ENCODE results near the gene ACP1.

ACP1 gene

DNA sequence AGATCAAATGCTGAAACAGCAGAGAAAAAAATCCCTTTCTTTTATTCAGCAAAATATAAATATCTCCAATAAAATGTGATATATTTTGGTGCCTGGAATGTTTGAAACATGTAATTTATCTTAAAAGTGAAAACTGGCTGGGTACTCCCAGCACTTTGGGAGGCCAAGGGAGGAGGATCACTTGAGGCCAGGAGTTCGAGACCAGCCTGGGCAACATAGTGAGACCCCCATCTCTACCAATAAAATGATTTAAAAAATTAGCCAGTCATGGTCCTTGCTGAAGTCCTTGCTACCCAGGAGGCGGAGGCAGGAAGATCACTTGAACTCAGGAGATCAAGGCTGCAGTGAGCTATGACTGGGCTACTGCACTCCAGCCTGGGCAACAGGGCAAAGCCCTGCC lies 9.6 kb upstream of the ACP1 start:
- FAIRE-seq = no peak
- TF ChIP-seq, protein P1, sequence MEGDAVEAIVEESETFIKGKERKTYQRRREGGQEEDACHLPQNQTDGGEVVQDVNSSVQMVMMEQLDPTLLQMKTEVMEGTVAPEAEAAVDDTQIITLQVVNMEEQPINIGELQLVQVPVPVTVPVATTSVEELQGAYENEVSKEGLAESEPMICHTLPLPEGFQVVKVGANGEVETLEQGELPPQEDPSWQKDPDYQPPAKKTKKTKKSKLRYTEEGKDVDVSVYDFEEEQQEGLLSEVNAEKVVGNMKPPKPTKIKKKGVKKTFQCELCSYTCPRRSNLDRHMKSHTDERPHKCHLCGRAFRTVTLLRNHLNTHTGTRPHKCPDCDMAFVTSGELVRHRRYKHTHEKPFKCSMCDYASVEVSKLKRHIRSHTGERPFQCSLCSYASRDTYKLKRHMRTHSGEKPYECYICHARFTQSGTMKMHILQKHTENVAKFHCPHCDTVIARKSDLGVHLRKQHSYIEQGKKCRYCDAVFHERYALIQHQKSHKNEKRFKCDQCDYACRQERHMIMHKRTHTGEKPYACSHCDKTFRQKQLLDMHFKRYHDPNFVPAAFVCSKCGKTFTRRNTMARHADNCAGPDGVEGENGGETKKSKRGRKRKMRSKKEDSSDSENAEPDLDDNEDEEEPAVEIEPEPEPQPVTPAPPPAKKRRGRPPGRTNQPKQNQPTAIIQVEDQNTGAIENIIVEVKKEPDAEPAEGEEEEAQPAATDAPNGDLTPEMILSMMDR (IDR thresholded peaks at IDR 0.05; ENCODE audit: insufficient read depth, missing control alignments) = no peak
- no peak for DNase-seq (ENCODE audit: insufficient read length, low spot score)

DNA sequence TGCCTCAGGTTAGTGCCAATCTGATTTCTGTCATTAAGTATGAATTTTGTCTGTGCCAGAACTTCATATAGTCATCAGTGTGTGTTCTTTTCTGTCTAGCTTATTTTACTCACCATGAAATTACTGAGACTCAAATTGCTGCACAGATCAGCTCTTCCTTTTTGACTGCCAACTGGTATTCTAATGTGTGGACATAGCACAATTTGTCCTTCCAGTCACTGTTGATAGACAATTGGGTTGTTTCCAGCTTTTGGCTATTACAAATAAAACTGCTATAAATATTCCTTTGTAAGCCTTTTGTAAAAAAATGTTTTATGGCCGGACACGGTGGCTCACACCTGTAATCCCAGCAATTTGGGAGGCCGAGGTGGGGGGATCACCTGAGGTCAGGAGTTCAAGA lies 8.7 kb upstream of the ACP1 start:
- FAIRE-seq (no peak), DNase-seq (ENCODE audit: insufficient read length, low spot score) (no peak)
- TF ChIP-seq, protein P1 (IDR thresholded peaks at IDR 0.05; ENCODE audit: insufficient read depth, missing control alignments) = no peak

DNA sequence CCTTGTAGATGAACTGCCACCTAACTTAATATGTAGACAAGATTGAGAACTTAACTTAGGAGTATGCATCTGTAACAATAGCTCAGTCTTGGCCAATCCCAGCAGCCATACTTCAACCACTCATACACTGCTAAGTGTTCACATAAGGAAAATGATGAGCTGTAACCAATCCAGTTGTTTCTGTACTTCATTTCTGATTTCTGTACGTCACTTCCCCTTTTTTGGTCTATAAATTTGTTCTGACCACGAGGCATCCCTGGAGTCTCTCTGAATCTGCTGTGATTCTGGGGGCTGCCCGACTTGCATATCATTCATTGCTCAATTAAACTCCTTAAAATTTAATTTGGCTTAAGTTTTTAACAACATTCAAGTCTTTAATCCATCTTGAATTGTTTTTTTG lies 7.3 kb upstream of the ACP1 start:
- FAIRE-seq (no peak), DNase-seq (ENCODE audit: insufficient read length, low spot score) (no peak)
- TF ChIP-seq, protein P1 (IDR thresholded peaks at IDR 0.05; ENCODE audit: insufficient read depth, missing control alignments) = no peak

DNA sequence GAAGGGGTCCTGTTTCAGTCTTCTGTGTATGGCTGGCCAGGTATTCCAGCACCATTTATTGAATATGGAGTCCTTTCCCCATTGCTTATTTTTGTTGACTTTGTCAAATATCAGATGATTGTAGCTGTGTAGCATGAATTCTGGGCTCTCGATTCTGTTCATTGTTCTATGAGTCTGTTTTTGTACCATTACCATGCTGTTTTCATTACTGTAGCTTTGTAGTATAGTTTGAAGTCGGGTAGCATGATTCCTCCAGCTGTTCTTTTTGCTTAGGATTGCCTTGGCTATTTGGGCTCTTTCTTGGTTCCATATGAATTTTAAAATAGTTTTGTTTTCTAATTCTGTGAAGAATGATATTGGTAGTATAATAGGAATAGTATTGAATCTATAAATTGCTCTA lies 6.9 kb upstream of the ACP1 start:
- no peak for FAIRE-seq
- DNase-seq (ENCODE audit: insufficient read length, low spot score) = no peak
- TF ChIP-seq, protein P1 (IDR thresholded peaks at IDR 0.05; ENCODE audit: insufficient read depth, missing control alignments) = no peak

DNA sequence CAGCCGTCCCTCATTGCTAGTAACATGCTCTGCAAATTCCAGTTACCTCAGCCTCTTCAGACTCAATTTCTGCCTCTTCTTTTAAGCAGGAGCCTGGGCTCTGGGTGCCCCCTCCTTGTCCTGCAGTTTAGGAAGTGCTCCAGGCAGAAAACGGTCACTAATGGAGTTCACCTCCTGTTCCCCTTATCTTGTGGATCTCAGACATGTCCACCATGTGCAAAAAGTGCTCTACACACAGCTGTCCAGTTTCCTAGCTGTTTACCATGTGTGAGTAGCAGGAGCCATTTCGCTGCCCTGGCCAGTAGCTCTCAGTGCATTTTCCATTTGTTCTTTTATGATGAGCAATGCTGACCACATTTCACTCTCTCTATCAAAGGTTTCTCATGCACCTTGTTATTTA lies 5.8 kb upstream of the ACP1 start:
- no peak for FAIRE-seq
- DNase-seq (ENCODE audit: insufficient read length, low spot score) = no peak
- TF ChIP-seq, protein P1 (IDR thresholded peaks at IDR 0.05; ENCODE audit: insufficient read depth, missing control alignments) = no peak

DNA sequence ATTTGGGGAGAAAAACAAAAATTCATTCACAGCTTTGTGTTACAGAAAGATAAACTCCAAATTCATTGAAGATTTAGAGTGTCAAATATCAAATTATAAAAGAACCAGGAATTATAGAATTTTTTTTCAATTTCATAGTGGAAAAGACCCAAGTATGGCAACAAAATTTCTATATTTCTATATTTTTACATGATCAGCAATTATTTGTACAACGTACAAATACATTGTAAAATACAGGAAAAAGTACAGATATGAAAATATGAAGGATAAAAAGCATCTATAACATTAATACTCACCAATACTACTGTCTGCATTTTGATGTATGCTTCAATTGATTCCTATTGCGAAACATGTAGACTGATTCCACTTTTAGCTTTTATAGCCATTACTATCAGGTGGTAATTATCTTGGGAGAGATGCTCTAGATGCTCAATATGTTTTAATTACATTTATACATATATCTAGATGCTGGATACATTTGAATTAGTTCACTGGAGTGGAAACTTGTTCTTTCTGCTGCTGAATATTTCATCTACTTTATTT lies 4.9 kb upstream of the ACP1 start:
- TF ChIP-seq, protein P1 (IDR thresholded peaks at IDR 0.05; ENCODE audit: insufficient read depth, missing control alignments) = no peak
- no peak for FAIRE-seq
- DNase-seq (ENCODE audit: insufficient read length, low spot score) = no peak

DNA sequence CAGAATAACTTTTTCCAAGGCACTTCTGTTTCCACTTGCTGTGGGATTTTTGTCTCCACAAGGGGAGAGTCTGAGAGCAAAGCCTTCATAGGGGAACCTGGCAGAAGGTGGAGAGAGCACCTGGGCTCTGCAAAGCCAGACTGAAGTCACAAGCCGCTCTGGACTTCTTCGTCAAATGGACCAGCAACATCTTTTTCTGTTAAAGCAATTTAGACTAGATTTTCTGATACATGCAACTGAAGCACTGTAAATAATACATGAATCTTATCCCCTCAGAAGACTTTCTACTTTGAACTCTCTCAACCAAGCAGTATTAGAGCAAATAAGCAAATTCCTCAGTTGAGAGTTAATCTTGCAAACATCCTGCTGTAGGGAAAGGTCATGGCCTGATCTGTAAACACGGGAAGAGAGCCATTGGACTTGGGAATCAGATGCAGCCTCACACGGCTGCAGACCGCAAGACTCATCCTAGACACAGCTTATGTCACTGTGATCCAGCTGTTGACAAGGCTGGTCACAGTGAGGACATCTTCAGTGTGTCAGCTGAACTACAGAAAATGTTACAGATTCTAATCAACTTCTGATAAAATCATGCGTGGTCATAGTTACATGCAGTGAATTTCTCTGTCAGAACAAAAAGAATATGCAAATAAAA lies 4.1 kb upstream of the ACP1 start:
- FAIRE-seq = no peak

More for the DNA sequence above, 4.1 kb upstream of the ACP1 start:
- TF ChIP-seq, protein P1 (IDR thresholded peaks at IDR 0.05; ENCODE audit: insufficient read depth, missing control alignments) = no peak
- no peak for DNase-seq (ENCODE audit: insufficient read length, low spot score)

All from D721Med (cell line).